SK-N-MC (cell line): ENCODE measurements around the gene RAB37.

ENCODE experiments used
- EZH2 ChIP-seq: fragments of 200-600 bp; sonication (generic); IDR thresholded peaks from one replicate; pipeline ENCODE4 v1.6.1; 2017; ENCODE audit warnings: antibody characterized with exemption
- FOXP2 ChIP-seq: optimal IDR thresholded peaks from 2 replicates; pipeline ENCODE3; 2011; ENCODE audit warnings: mild to moderate bottlenecking, moderate library complexity; ENCODE audit not compliant: insufficient read depth; ENCODE audit errors: extremely low read length, control extremely low read depth
- POLR2AphosphoS5 ChIP-seq: IDR thresholded peaks from 2 replicates; pipeline ENCODE4 v1.6.1; 2012; ENCODE audit warnings: mild to moderate bottlenecking, low read depth, low read length, borderline replicate concordance

DNA sequence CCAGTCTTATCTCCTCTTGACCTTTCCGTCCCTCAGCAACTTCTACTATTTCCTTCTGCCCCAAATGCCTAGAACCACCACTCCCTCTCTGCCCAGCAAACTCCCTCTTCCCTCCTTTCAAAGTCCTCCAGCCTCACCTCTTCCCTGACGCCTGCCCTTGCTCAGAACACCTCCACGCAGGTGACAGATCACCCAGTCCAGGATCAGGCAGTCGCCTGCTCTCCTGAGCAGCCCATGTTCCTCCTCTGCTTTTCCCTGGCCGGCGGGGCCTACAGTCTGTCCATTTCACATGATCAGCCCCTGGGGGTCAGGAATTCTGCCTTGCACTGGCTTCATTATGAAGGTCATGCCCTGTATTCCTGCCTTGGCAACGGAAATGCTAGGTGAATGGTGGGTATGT lies 24.8 kb upstream of the RAB37 start:
- no peak for TF ChIP-seq EZH2
- TF ChIP-seq POLR2AphosphoS5, result no peak
- TF ChIP-seq FOXP2, result no peak
